HG02588 (cell line): ENCODE measurements around the gene FMN1.

Source experiments
- ATAC-seq: cut with Tn5 transposase; IDR thresholded peaks from one replicate; pipeline ENCODE4 v1.9.1; 2021; ENCODE audit warnings: mild to moderate bottlenecking, moderate library complexity; ENCODE audit not compliant: unreplicated experiment

FMN1 gene

DNA sequence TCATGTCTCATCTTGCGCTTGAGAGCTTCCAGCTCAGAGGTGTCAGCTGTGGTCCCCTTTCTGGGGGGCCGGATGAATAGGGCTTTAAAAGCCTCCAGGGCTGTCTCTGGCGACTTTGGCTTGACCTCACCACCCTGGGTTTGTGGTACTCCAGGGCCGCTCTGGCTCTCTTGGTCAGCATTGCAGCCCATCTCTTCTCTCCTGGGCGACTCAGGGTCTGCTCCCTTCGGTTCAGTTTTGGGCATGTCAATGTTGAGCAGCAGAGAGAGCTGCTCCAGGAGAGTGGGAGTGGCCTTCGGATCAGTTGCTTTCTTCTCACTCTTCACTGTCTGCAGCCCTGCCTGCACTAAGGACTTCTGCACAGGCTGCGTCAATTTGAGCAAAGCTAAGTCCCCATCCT lies 127.9 kb downstream of the FMN1 start:
- no peak for ATAC-seq

DNA sequence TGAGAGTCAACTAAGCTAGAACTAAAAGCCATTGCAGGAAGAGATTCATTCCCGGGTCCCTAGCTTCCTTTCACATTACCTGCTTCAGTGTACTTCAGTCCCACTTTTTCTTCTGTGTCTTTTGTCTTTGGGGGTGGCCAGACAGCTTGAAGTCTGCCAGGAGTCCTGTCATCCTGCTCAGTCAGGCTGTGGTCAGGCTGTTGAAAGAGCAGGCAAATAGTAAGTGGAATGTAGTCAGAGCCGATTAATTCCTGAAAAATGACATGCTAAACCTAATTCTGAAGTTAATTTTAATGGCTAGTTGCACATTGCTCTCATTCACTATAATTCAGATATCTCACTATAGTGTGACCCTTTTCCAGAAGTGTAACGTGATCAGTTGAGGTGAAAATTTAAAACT lies 129.6 kb downstream of the FMN1 start:
- no peak for ATAC-seq

DNA sequence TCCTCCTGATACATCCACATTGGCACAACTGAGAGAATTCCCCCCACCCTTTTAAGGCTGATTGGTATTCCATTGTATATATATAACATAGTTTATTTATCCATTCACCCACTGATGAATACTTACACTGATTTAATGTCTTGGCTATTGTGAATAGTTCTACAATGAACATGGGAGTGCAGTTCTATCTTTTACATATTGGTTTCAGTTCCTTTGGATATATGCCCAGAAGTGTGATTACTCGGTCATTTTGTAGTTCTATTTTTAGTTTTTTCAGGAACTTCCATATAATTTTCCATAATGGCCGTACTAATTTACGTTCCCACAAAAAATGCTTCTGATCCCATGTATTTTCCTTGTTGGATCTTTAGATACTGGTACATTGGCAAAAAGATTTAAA lies 135.3 kb downstream of the FMN1 start:
- no peak for ATAC-seq

DNA sequence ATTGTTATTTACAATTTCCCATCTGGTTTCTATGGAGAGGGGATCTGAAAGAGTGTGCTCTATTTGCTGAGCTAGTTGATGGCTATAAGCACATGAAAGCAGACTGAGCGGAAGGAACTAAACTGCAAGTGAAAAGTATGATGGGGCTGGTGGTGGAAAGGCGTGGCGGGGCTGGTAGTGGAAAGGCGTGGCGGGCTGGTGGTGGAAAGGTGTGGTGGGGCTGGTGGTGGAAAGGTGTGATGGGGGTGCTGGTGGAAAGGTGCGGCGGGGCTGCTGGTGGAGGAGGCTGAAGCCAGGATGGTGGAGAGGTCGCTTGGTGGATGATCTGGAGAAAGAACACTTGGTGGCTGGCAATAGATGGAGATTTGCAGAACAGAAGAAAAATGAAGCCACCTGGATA lies 136.7 kb downstream of the FMN1 start:
- no peak for ATAC-seq

DNA sequence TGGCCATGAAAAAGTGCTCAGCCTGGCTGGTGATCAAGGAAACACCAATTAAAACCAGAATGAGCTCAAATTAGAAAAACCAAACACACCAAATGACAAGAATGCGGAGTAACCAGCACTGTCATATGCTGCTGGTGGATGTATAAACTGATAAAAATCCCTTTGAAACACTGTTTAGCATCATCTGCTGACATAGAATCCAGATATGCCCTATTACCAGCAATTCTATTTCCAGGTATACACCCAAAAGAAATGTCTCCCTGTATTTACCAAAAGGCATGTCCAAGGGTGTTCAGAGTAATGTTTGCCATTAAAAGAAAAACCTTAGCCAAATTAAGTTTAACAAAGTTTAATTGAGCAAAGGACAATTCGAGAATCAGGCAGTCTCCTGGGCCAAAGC lies 138.6 kb downstream of the FMN1 start:
- no peak for ATAC-seq

DNA sequence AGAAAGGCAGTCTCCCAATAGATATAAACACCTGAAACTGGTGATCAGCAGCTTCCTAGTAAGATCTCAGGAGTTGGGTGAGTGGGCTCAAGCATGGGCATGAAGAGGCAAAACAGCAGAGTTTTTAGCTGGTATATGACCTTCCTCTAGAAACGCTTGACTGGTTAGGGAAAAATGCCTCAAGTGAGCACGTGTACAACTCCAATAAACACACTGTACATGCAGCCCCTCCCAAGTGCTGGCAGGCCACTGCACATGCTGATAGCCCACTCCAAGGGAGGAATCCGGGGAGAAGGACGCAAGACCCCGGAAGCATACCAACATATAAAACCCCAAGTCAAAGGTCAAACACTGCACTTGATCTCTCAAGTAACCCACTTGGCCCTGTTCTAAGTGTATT lies 143.0 kb downstream of the FMN1 start:
- no peak for ATAC-seq

DNA sequence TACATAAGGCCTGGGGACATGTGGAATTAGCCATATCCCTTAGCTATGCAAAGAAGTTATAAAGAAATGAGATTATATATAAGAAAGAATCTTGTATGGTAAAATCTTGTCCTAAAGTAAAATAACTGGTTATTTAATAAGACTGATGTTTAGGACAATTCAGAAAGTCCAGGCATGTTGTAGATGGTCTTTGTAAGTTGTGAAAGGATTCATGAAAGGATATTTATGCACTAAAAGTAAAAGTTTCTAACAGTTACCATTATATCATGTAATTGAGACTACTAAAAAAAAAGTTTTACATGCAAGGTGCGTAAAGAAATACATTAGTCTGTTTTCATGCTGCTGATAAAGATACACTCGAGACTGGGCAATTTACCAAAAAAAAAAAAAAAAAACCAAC lies 146.3 kb downstream of the FMN1 start:
- no peak for ATAC-seq

DNA sequence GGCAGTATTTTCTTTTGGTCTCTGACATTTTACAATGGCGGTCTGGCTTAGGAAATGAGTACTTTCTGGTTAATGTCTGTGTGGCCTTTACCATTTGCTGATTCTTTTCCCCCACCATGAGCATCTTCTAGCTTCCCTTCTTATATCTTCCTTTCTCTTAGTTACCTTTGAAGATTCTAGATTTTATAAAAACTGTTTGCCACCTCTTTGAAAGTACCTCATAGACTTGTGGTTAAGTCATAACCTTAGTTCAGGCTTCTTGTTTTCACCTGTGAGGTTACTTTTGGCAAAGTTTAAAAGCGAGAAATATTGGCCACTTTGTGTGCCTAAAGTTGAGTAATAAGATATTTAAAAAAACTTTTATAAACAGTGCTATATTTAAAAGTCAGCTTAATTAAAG lies 147.4 kb downstream of the FMN1 start:
- ATAC-seq: no peak

DNA sequence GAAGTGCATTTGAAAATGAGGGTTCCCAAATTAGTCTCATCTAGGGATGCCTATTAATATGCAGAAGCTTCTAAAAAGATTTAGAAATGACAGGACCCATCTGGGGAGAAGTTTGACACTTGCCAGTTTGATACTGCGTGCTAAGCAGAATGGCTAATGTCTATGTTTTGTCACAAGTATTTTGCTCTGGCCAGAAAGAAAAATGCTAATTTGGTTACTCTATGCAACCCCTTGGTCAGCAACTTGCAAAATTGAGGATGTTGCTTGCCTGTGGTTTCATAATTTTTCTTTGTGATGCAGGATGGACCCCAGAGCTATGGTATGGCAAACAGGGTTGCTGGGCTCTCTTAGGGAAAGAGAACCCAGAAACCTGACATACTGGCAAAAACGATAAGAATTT lies 148.2 kb downstream of the FMN1 start:
- ATAC-seq: no peak

DNA sequence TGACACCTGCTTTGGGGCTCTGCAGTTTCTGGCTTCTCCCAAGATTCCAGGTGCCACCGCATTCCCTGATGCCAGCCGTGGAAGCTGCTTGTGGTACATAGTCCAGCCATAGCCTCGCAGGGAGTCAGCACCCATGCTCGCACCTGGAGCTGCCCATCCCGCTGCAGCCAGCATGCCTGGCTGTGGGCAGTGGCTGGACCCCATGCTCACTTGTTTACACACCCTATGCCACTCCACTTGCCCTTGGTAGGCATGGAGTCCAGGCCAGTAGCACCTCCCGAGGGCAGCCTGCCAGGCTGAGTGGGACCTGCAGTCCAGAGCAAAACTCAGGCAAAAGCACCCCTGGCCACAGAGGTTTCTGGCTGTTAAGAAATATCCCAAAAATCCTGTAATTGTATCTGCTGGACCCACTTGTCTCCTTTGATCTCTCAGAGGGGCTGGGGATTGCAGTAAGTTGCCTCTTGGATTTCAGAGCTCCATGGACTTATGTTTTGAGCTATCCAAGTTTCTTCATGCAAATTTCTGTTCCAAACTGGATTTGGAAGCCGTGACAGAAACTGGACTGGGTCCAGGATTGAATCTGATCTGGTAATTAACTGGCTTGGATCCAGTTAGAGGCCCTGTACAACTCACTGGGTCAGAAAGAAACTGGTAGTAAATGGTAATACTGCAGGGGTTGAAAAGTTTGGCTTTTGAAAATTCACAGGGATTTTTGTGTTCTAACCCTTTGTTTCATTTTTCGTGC lies 149.3 kb downstream of the FMN1 start:
- no peak for ATAC-seq

DNA sequence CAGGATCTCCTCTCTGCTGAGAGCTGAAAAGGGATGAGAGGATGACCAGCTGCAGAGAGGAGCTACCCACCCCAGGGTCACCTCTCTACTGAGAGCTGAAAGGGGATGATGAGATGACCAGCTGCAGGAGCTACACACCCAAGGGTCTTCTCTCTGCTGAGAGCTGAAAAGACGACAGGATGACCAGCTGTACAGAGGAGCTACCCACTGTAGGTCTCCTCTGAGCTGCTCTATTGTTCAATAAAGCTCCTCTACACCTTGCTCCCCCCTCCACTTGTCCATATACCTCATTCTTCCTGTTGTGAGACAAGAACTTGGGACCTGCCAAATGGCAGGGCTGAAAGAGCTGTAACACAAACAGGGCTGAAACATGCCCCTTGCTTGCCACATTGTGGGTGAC lies 149.9 kb downstream of the FMN1 start:
- ATAC-seq: no peak

DNA sequence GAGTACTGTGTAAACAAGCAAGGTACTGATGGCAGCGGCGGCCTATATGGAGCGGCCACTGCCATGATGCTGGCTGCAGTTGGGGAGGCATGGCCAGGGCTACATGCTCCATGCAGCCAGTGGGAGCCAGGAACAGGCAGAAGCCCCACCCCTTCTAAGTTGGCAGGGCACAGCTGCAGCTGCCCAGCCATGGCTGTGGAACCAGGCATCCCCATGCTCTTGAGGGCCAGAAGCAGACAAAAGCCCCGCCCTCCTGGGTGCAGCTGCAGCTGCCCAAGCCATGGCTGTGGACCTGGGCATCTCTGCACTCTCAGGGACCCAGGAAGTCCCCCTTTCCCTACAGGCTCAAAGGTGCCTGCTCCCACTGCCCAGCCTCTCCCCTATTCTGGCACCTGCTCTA lies 150.9 kb downstream of the FMN1 start:
- no peak for ATAC-seq

DNA sequence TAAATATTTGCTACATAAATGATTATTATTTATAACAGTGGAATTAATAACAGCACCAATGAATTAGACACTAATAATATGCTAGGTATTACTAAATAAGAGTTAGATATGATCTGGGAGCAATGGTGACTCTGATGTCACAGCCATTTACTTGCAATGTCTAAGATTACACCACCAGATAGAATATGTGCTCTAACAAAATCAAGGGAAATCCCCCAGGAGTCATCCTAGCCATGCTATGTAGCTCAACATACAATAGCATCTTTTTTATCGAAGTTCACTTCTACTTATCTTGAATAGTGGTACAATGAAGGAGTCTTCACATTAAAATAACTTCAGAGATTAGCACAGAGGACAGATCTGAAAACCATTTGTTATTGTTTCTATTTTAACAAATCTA lies 154.0 kb downstream of the FMN1 start:
- ATAC-seq: no peak

DNA sequence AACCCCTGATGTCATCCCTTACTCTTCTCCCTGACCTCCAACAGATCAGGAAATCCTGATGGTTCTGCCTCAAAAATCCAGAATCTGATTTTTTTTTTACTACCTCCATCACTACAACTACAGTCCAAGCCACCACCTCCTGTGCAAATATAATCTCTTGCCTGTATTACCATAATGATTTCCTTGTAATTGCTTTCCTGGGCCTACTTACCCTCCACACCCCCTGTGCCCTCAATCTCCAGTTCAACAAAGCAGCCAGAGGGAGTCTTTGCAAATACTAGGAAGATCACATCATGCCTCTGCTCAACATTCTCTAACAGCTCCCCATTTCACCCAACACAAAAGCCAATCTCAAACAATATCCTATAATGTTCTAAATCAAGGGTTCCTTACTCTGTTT lies 159.9 kb downstream of the FMN1 start:
- ATAC-seq: no peak

DNA sequence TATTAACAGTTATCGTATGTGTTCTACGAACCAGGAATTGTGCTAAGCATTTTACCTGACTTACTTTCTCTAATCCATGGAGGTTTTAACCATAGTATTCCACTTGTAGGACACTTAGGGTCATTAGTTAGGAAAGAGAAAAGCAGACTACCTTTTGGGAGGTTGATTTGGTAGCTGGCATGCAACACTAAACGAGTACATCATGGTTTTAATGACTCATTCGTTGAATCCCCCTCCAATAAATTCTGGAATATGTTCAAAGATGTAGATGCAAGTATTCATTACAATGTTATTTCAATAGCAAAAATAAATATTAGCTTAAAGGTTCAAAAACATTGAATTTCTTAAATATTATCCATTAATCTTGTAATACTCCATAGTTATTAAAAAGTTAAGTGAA lies 162.5 kb downstream of the FMN1 start:
- no peak for ATAC-seq

DNA sequence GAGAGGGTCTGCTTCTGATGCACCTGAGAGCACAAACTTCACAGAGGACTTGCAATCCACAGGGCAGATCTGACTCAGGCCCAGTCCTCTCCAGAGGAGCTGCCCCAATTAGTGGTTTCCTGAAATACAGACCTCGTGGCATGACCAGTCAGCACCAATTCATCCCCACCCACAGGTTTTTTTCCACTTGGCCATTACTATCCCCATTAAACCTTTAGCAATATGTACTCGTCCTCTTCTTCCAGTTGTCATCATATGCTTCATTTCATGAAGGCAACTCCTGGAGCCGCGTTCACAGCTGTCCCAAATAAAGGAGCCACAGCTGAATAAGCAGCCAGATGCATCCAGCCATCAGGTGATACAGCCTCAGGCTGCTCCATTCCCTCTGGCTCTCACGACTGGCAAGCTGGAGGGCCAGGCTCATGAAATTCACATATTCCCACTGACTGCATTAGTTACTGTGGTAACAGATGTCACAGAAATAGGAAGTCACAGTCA lies 163.1 kb downstream of the FMN1 start:
- ATAC-seq: no peak

DNA sequence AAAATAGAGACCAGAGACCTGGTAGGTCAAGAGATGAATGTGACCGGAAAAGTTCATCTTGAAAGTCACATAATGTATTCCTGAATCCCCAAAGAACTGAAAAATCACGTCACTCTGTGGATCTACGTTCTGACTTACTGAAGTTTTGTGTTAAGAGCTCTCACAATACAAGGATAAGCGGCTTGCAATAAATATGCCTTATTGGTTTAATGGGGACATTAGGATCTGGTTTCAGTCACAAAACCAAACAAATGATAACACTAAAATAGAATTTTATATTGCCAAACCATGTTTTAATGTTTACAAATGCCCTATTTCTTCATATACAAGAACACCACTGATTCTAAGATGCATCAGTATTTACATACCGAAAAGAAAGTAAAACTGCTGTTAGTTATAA lies 164.2 kb downstream of the FMN1 start:
- ATAC-seq: no peak

DNA sequence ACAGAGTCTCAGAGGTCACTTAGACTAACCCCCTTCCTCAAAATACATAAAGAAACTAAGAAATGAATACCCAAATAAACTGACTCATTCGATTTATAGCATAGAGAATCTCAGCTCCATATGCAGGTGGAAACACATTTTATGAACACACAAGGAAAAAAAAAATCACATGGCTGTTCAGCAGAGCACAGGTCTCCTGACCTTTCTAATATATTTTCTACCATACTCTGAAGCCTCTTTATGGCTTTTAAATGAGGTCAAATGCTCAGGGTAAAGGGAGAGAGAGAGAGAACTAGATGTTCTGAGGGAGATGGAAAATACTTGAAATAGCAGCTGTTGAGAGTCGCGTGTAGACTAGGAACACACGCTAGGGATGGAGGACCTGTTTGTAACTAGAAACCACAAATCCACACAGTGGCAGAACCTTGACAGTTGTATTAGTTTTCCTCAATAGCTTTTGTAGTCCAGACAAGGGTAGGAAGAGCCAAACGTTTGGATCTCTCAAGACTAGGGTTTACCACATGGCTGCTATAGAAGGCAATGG lies 165.3 kb downstream of the FMN1 start:
- ATAC-seq: no peak

DNA sequence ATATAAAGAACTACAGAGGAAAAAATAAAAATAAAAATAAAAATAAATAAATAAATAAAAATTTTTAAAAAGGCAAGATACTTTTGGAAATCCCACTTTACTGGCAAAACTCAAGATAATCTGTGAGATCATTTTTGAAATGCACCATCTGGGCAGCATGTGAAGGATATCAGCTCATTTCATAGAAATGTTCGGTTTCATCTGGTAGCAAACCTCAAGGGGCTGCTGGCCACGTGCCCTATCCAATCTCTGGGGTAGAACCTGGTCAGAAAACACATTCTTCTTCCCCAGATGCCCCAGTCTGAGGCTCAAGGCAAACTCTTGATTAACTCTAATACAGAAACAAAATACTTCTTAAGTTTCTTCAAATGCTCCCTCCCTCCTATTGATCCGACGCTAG lies 166.0 kb downstream of the FMN1 start:
- no peak for ATAC-seq

DNA sequence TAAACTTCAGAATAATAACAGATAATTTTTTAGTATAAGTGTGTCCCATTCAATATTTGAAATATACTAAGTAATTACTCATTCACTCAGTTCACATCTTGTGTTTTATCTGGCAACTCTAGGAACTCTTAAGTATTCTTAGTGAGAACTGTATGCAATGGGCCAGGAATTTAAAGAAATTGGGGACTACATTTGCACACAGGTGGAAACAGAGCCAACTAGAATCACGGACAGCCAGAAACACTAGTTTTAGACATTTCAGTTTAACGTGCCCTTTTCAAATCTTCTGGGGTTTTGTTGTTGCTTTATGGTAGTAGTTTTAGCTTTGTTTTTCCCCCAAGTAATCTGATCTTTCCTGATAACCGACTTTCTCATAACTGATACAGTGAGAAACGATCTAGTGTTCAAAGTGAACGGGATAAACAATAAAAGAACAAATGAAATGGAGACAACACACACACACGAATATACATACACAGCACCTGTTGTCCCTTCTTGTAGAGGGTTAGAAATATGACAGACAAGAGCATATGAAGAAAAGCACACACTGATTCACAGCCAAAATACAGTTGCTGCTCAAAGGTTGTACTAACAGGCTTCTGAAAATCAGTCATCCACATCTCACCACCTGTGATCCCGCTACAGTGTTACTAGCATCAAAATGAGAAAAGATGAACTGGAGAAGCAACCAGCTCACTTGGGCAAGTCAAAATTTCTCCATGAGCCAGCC lies 167.0 kb downstream of the FMN1 start:
- no peak for ATAC-seq

DNA sequence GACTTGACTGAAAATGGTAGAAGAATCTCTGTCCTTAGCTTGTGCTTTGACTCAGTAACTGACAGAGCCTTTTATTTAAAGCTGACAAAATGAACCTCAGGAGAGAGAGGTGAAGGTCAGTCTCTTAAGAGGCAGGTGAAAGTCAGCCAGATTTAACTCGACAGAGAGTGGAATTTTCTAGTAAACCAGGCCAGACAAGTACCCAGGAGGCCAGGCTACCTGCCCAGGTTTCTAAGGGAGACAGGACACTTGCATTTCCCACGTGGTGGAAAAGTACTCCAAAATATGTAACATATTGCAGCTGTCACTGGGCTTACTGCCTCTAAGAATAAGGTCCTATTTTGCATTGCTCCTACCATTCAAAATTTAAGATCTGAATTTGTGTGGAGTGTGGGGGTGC lies 167.9 kb downstream of the FMN1 start:
- no peak for ATAC-seq

DNA sequence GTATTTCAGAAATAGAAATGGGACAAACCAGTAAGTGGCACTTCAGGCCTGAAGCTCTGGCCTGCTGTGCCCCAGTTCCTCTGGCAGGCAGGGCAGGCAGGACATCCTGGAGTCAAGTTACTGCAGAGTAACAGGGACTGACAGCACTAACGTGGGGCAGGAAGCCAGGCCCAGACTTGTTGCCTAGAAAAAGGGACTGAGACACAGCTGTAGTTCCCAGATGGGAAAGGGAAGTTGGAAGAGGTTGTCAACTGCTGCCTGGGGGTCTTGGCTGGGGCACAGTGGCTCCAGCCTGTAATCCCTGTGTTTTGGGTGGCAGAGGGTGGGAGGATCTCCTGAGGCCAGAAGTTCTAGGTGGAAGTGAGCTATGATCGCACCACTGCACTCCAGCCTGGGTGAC lies 171.9 kb downstream of the FMN1 start:
- no peak for ATAC-seq
